ENCODE data around the gene CLEC7A. TPM values are rescaled to one million over a fixed set of nuclear protein-coding genes. Genes with fewer than 3 reads are reported as not detected.

Gene CLEC7A
- polyA plus RNA-seq, 1 donor from 2014 or later, result not detected

DNA sequence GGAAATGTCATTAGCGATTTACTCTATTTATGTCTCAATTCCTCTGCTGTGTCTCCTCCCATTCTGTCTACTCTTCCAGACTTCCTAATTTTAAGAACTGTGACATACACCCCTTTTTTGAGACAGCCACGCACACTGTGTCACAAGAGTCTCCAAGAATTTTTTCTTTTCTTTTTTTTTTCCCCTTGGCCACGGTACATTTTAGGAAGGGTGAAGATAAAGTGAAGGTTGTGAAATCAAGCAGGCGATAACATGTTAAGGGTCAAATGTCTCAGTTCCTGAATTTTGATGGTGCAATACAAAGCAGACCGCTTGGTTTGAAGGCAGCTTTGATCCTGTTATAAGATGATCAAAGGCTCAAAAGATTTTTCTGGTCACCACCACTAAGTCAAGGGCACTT lies 37.6 kb upstream of the CLEC7A start:
- H2AFZ ChIP-seq (ENCODE audit: low read depth, low read length), result no peak overlapping the region
- H3K9ac ChIP-seq (ENCODE audit: low read length), result no peak overlapping the region

DNA sequence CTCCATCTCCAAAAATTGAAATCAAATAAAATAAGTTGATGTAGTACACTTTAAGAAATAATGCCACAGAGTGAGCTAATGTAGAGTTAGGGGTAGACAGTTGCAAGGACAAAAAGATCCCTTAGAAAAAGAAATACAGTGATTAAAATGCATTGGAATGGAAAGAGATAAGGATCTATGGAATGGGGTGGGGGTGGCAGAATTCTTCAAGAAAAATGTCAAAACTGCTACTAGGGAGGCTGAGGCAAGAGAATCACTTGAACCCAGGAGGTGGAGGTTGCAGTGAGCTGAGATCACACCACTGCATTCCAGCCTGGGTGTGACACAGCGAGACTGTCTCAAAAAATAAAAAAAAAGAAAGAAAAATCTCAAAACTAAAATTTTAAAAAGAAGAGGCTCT lies 35.4 kb upstream of the CLEC7A start:
- no peaks in the 10 kb centered on the region for H3K9me3 ChIP-seq (ENCODE audit: low read length)
- H3K4me3 ChIP-seq (ENCODE audit: low read length), result no peak overlapping the region

More for the DNA sequence above, 37.6 kb upstream of the CLEC7A start:
- Histone ChIP-seq H3K4me3 (ENCODE audit: low read length) (no peak overlapping the region), H3K36me3 (ENCODE audit: insufficient read depth, low read length) (no peaks in the 10 kb centered on the region), H3K79me2 (replicated peaks; ENCODE audit: insufficient read depth, low read length) (no peaks in the 10 kb centered on the region), H3K9me3 (ENCODE audit: low read length) (no peaks in the 10 kb centered on the region), H3K4me2 (ENCODE audit: low read length) (no peak overlapping the region), H4K20me1 (ENCODE audit: insufficient read depth) (no peaks in the 10 kb centered on the region), H3K27ac (ENCODE audit: low read length) (no peak overlapping the region), H3F3A (ENCODE audit: insufficient read depth, low read length, poor library complexity, severe bottlenecking) (no peaks in the 10 kb centered on the region), H3K9me2 (ENCODE audit: insufficient read depth, low read length) (no peaks in the 10 kb centered on the region), H3K27me3 (ENCODE audit: insufficient read depth, low read depth, low read length) (no peaks in the 10 kb centered on the region)
- TF ChIP-seq SMC3 (conservative IDR thresholded peaks at IDR 0.05; ENCODE audit: poor library complexity) (no peak), EP300 (conservative IDR thresholded peaks at IDR 0.05; ENCODE audit: poor library complexity, severe bottlenecking) (no peak), MXI1 (conservative IDR thresholded peaks at IDR 0.05; ENCODE audit: poor library complexity, severe bottlenecking) (no peak), TAF1 (IDR thresholded peaks at IDR 0.05; ENCODE audit: low read depth) (no peak), EZH2 (IDR thresholded peaks at IDR 0.05; ENCODE audit: borderline replicate concordance, insufficient read depth, low read length, poor library complexity, severe bottlenecking) (no peak), RAD21 (conservative IDR thresholded peaks at IDR 0.05) (no peak), POLR2AphosphoS5 (IDR thresholded peaks at IDR 0.05) (no peak)
- TF ChIP-seq, protein P1, sequence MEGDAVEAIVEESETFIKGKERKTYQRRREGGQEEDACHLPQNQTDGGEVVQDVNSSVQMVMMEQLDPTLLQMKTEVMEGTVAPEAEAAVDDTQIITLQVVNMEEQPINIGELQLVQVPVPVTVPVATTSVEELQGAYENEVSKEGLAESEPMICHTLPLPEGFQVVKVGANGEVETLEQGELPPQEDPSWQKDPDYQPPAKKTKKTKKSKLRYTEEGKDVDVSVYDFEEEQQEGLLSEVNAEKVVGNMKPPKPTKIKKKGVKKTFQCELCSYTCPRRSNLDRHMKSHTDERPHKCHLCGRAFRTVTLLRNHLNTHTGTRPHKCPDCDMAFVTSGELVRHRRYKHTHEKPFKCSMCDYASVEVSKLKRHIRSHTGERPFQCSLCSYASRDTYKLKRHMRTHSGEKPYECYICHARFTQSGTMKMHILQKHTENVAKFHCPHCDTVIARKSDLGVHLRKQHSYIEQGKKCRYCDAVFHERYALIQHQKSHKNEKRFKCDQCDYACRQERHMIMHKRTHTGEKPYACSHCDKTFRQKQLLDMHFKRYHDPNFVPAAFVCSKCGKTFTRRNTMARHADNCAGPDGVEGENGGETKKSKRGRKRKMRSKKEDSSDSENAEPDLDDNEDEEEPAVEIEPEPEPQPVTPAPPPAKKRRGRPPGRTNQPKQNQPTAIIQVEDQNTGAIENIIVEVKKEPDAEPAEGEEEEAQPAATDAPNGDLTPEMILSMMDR (IDR thresholded peaks at IDR 0.05; ENCODE audit: poor library complexity, severe bottlenecking), result no peak
- TF ChIP-seq, protein P2, sequence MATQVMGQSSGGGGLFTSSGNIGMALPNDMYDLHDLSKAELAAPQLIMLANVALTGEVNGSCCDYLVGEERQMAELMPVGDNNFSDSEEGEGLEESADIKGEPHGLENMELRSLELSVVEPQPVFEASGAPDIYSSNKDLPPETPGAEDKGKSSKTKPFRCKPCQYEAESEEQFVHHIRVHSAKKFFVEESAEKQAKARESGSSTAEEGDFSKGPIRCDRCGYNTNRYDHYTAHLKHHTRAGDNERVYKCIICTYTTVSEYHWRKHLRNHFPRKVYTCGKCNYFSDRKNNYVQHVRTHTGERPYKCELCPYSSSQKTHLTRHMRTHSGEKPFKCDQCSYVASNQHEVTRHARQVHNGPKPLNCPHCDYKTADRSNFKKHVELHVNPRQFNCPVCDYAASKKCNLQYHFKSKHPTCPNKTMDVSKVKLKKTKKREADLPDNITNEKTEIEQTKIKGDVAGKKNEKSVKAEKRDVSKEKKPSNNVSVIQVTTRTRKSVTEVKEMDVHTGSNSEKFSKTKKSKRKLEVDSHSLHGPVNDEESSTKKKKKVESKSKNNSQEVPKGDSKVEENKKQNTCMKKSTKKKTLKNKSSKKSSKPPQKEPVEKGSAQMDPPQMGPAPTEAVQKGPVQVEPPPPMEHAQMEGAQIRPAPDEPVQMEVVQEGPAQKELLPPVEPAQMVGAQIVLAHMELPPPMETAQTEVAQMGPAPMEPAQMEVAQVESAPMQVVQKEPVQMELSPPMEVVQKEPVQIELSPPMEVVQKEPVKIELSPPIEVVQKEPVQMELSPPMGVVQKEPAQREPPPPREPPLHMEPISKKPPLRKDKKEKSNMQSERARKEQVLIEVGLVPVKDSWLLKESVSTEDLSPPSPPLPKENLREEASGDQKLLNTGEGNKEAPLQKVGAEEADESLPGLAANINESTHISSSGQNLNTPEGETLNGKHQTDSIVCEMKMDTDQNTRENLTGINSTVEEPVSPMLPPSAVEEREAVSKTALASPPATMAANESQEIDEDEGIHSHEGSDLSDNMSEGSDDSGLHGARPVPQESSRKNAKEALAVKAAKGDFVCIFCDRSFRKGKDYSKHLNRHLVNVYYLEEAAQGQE (IDR thresholded peaks at IDR 0.05; ENCODE audit: borderline replicate concordance), result no peak

More for the DNA sequence above, 35.4 kb upstream of the CLEC7A start:
- no peak for TF ChIP-seq RAD21 (conservative IDR thresholded peaks at IDR 0.05)
- TF ChIP-seq EZH2 (IDR thresholded peaks at IDR 0.05; ENCODE audit: borderline replicate concordance, insufficient read depth, low read length, poor library complexity, severe bottlenecking), result no peak
- no peak for TF ChIP-seq EP300 (conservative IDR thresholded peaks at IDR 0.05; ENCODE audit: poor library complexity, severe bottlenecking)
- no peak for TF ChIP-seq TAF1 (IDR thresholded peaks at IDR 0.05; ENCODE audit: low read depth)
- no peak for TF ChIP-seq POLR2AphosphoS5 (IDR thresholded peaks at IDR 0.05)
- TF ChIP-seq MXI1 (conservative IDR thresholded peaks at IDR 0.05; ENCODE audit: poor library complexity, severe bottlenecking), result no peak
- TF ChIP-seq, protein P1 (IDR thresholded peaks at IDR 0.05; ENCODE audit: poor library complexity, severe bottlenecking), result no peak
- TF ChIP-seq, protein P2 (IDR thresholded peaks at IDR 0.05; ENCODE audit: borderline replicate concordance), result no peak
- no peak for TF ChIP-seq SMC3 (conservative IDR thresholded peaks at IDR 0.05; ENCODE audit: poor library complexity)
- H3K79me2 ChIP-seq (replicated peaks; ENCODE audit: insufficient read depth, low read length), result no peaks in the 10 kb centered on the region
- H4K20me1 ChIP-seq (ENCODE audit: insufficient read depth), result no peaks in the 10 kb centered on the region
- no peak overlapping the region for H3K9ac ChIP-seq (ENCODE audit: low read length)
- H3F3A ChIP-seq (ENCODE audit: insufficient read depth, low read length, poor library complexity, severe bottlenecking), result no peaks in the 10 kb centered on the region
- no peak overlapping the region for H2AFZ ChIP-seq (ENCODE audit: low read depth, low read length)
- H3K36me3 ChIP-seq (ENCODE audit: insufficient read depth, low read length), result no peaks in the 10 kb centered on the region
- no peaks in the 10 kb centered on the region for H3K9me2 ChIP-seq (ENCODE audit: insufficient read depth, low read length)
- H3K4me2 ChIP-seq (ENCODE audit: low read length), result no peak overlapping the region
- H3K27me3 ChIP-seq (ENCODE audit: insufficient read depth, low read depth, low read length), result no peaks in the 10 kb centered on the region
- H3K27ac ChIP-seq (ENCODE audit: low read length), result no peak overlapping the region

Data from neural cell (in vitro differentiated cells).